ENCODE measurements around the gene LHFPL6. TPM values are rescaled to one million over a fixed set of nuclear protein-coding genes. Genes with fewer than 3 reads are reported as not detected.

LHFPL6 gene
- total and polyA plus RNA-seq, 8 donors: 1.8 to 13.4 (median 7.1) TPM

DNA sequence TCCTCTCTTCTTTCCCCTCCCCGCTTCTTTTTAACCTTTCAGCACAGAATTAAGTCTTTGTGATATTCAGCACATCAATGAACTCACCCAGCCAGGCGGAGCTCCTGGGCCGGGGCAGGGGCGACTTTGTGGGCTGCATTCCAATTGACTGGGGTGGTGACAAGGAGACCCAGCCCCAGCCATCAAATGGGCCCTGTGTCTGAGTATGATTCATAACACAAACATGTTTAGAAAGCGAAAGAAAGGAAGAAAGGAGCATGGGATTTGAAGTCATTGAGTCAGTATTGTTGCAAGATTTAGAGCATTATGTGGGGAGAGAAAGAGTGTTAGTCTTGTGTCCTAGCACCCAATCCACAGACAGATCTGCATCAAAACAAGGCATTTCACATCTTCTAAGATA lies 185.3 kb downstream of the LHFPL6 start:
- intact Hi-C loops (cut with DNase I): no loop called here
- H3K9me3 ChIP-seq: no peaks in the 10 kb centered on the region
- no peaks in the 10 kb centered on the region for H3K27me3 ChIP-seq
- ATAC-seq (peak in 1 of 4 donors; percentile 43), DNase-seq (no peak), FAIRE-seq (no peak)
- no peaks in the 10 kb centered on the region for H3K4me1 ChIP-seq
- TF ChIP-seq, protein P1, sequence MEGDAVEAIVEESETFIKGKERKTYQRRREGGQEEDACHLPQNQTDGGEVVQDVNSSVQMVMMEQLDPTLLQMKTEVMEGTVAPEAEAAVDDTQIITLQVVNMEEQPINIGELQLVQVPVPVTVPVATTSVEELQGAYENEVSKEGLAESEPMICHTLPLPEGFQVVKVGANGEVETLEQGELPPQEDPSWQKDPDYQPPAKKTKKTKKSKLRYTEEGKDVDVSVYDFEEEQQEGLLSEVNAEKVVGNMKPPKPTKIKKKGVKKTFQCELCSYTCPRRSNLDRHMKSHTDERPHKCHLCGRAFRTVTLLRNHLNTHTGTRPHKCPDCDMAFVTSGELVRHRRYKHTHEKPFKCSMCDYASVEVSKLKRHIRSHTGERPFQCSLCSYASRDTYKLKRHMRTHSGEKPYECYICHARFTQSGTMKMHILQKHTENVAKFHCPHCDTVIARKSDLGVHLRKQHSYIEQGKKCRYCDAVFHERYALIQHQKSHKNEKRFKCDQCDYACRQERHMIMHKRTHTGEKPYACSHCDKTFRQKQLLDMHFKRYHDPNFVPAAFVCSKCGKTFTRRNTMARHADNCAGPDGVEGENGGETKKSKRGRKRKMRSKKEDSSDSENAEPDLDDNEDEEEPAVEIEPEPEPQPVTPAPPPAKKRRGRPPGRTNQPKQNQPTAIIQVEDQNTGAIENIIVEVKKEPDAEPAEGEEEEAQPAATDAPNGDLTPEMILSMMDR (IDR thresholded peaks at IDR 0.05): no peak
- 54 to 55% methylated on average over 5 of the region's 5 CpGs for WGBS, 2 donors
- H3K4me3 ChIP-seq: no peak overlapping the region
- H3K36me3 ChIP-seq: no peaks in the 10 kb centered on the region
- no peak overlapping the region for H3K27ac ChIP-seq

DNA sequence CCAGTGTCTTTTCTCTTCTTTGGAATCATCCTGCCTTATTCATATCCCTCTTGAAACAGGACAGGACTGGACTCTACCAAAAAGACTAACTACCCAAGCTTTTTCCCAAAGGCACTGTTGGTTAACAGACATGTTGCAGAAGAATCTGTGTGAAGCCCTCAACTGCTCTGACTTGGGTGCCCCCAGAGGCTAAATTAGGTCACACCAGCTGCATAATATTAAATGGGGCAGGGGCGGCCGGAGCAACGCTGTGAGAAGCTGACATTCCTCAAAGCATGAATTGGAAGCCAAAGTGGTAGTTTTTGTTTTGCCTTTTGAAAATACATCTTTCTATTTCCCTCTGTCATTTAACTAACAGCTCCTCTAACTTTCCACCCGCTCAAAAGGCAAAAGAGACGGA lies 185.9 kb downstream of the LHFPL6 start:
- no peaks in the 10 kb centered on the region for H3K27me3 ChIP-seq
- WGBS, 2 donors: 69 to 71% methylated on average over 5 of the region's 5 CpGs
- no peaks in the 10 kb centered on the region for H3K36me3 ChIP-seq
- no peaks in the 10 kb centered on the region for H3K9me3 ChIP-seq
- H3K27ac ChIP-seq: no peak overlapping the region
- DNase-seq: no peak
- FAIRE-seq: no peak
- intact Hi-C loops (cut with DNase I): no loop called here
- no peak for ATAC-seq
- no peaks in the 10 kb centered on the region for H3K4me1 ChIP-seq
- TF ChIP-seq, protein P1 (IDR thresholded peaks at IDR 0.05): no peak
- H3K4me3 ChIP-seq: no peak overlapping the region

DNA sequence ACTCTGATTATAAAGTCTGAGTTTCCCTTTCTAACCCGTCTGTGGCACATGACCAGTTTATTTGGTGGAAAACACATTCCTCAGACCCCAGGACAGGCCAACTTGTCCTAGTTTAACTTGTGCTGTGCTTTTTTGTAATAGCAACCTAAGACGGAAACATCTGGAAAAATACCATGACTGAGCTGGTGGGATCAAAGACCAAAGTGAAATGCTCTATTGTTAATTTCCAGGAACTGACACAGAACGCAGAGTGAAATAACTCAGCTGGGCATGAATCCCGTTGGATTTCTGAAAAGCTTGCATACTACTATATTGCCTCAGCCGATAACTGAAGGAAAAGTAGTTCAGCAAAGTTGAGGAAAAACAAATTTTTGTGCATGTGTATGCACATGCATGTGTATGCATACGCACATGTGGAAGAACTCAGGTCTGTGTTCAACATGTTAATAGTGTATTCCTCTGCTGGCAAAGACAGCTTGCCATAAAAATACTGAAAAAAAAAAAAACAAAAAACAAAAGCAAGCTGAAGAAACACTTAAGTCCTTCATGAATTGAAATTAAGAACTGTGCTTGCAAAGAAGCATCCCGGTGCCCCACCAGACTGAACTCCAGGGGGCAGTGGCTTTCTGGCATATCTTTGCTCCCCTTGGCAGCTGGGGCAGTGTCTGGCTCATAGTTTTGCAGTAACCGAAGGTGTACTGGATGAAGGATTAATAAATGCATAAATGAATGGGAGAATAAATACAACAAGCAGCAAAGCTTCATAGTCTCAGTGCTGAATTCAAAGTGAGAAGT lies 187.8 kb downstream of the LHFPL6 start:
- Histone ChIP-seq H3K9me3 (no peaks in the 10 kb centered on the region), H3K36me3 (no peaks in the 10 kb centered on the region), H3K4me1 (no peaks in the 10 kb centered on the region), H3K27ac (no peak overlapping the region), H3K27me3 (no peaks in the 10 kb centered on the region), H3K4me3 (no peak overlapping the region)
- TF ChIP-seq, protein P1 (IDR thresholded peaks at IDR 0.05): no peak
- FAIRE-seq (no peak), DNase-seq (peak in 4 of 6 donors; percentile 6 to 23 (median 18)), ATAC-seq (peak in 3 of 4 donors; percentile 58 to 69 (median 67))
- 37 to 44% methylated on average over 8 of the region's 8 CpGs for WGBS, 2 donors
- intact Hi-C loops (cut with DNase I): no loop called here

DNA sequence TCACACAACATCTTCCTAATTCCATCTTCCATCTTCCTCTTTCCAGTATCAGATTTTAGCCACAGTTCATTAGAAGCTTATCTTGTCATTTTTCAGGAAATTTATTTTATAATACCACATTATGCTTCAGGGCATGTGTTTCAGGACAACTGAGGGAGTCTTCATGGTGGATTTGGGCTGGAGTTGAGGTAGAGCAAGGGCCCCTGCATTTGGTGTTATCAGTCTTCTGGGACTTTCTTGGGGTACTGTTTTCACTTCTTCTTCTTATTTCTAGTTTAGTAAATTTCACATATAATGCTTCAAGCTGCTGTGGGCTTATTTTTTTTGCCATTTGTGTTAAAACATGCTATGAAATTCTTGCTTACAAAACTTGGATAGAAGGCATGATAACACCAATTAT lies 188.7 kb downstream of the LHFPL6 start:
- no peak for FAIRE-seq
- intact Hi-C loops (cut with DNase I): no loop called here

DNA sequence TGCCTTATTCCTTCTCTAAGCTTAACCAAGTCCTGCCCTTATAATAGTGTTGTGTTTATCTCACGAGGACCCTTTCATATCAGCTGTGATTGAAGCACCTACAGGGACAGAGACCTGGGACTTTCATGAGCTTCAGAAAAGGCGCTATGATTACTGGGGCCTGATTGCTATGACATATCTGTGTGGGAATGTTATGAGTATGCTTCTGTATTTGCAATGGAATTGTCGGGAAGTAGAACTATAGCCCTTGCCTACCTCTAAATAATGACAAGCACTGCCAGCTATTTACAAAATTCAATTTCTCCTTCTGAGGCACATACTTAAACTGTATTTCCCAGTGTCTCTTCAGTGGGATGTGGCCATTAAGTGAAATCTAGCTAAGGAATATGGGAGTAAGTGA lies 191.5 kb downstream of the LHFPL6 start:
- ATAC-seq: no peak
- FAIRE-seq: no peak
- TF ChIP-seq, protein P1 (IDR thresholded peaks at IDR 0.05): no peak
- 77 to 83% methylated on average over 3 of the region's 3 CpGs for WGBS, 2 donors
- Histone ChIP-seq H3K9me3 (no peaks in the 10 kb centered on the region), H3K27me3 (no peaks in the 10 kb centered on the region), H3K27ac (no peak overlapping the region), H3K4me1 (no peaks in the 10 kb centered on the region), H3K36me3 (no peaks in the 10 kb centered on the region), H3K4me3 (no peak overlapping the region)
- no peak for DNase-seq
- intact Hi-C loops (cut with DNase I): no loop called here

More for the DNA sequence above, 188.7 kb downstream of the LHFPL6 start:
- no peak overlapping the region for H3K4me3 ChIP-seq
- no peak for DNase-seq
- TF ChIP-seq, protein P1 (IDR thresholded peaks at IDR 0.05): no peak
- no peaks in the 10 kb centered on the region for H3K27me3 ChIP-seq
- ATAC-seq: no peak
- no peak overlapping the region for H3K27ac ChIP-seq
- no peaks in the 10 kb centered on the region for H3K4me1 ChIP-seq
- H3K9me3 ChIP-seq: no peaks in the 10 kb centered on the region
- H3K36me3 ChIP-seq: no peaks in the 10 kb centered on the region
